GM21423 (cell line): ENCODE results near the gene FOXB1.

Experiments
- ATAC-seq: cut with Tn5 transposase; IDR thresholded peaks from one replicate; pipeline ENCODE4 v1.9.1; 2021; ENCODE audit warnings: mild to moderate bottlenecking, moderate library complexity; ENCODE audit not compliant: unreplicated experiment

The FOXB1 gene

GRCh38 chr15:60017538-60018520 is 13.7 kb downstream of the FOXB1 start:
- no peak for ATAC-seq

GRCh38 chr15:60020736-60021135 is 16.6 kb downstream of the FOXB1 start:
- no peak for ATAC-seq

- ATAC-seq = no peak
These were observed 17.7 kb downstream of the FOXB1 start for GRCh38 chr15:60021589-60022378.

- ATAC-seq = no peak
These were observed 18.2 kb downstream of the FOXB1 start for GRCh38 chr15:60022379-60022741.

GRCh38 chr15:60026555-60026954 is 22.4 kb downstream of the FOXB1 start:
- ATAC-seq = no peak

- ATAC-seq = no peak
These were observed 31.2 kb downstream of the FOXB1 start for GRCh38 chr15:60035344-60035743.

- no peak for ATAC-seq
These were observed 35.2 kb downstream of the FOXB1 start for GRCh38 chr15:60039316-60039715.

GRCh38 chr15:60043744-60044435 is 39.8 kb downstream of the FOXB1 start:
- ATAC-seq = no peak

GRCh38 chr15:60044636-60045270 is 40.6 kb downstream of the FOXB1 start:
- no peak for ATAC-seq

- ATAC-seq = no peak
These were observed 43.6 kb downstream of the FOXB1 start for GRCh38 chr15:60047701-60048100.

- ATAC-seq = no peak
These were observed 45.8 kb downstream of the FOXB1 start for GRCh38 chr15:60049948-60050347.

- ATAC-seq = no peak
These were observed 48.7 kb downstream of the FOXB1 start for GRCh38 chr15:60052796-60053195.

- ATAC-seq = no peak
These were observed 50.4 kb downstream of the FOXB1 start for GRCh38 chr15:60054472-60054871.
